ENCODE data around the gene PARS2. TPM values are rescaled to one million over a fixed set of nuclear protein-coding genes. Genes with fewer than 3 reads are reported as not detected.
A peak's percentile ranks its signal among the peaks of the same experiment; 100 is the strongest.
"Not testable (repeated sequence)": the region's sequence is repeated elsewhere in the genome, so short reads cannot be mapped to it uniquely, and the experiment has no call there.

The PARS2 gene
- total and polyA plus RNA-seq, 5 experiments from 2014 or later = 1.0 to 4.1 (median 3.2) TPM

DNA sequence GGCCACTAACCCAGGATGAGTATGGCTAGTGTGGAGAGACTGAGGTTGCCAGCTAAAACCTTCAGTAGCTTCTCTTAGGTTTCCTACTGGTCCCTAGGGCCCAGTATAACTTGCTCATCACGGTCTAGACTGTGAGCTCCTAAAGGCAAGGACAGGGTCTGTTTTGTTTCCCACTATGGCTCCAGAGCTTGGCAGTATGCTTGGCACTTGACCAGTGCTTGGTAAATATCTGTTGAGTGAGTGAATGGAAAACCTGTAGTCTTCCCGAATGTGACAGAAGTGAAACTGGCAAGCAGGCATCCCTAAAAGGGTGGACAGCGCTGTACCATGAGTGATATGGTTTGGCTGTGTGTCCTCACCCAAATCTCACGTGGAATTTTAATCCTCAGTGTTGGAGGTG lies 13.1 kb upstream of the PARS2 start:
- H3K4me1 Mint-ChIP-seq = peaks cover 0 to 7% (median 0%) of the 10 kb centered on the region in 4 donors
- H3K36me3 Mint-ChIP-seq = peaks cover 0 to 22% (median 3%) of the 10 kb centered on the region in 3 donors
- peaks cover 0 to 3% (median 0%) of the 10 kb centered on the region in 5 donors for H3K27me3 Mint-ChIP-seq
- H3K4me3 Mint-ChIP-seq = no peak overlapping the region
- H3K9me3 Mint-ChIP-seq = no peaks in the 10 kb centered on the region
- DNase-seq (no peak), ATAC-seq (no peak)
- POLR2A ChIA-PET = no interaction called here
- H3K27ac Mint-ChIP-seq = peak overlapping the region in 1 of 10 donors; percentile 19

DNA sequence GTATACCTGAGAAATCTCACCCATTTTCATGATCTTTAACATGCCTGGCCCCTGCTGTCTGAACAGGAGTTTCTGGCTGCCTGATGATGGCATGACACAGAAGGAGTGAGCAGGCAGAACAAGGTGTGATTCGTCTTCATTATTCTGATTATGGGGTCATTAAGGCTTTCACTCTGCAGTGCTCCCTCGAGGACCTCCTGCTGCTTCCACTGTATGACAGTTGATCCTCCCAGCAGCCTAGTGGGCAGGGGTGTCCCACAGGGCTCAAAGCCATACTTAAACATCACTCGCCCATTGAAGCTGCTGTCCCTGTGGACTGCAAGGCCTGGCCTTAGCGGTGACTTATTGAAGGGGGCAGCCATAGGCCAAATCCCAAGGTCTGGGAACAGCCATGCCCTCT lies 12.7 kb upstream of the PARS2 start:
- Mint-ChIP-seq H3K4me1 (peaks cover 0 to 7% (median 0%) of the 10 kb centered on the region in 4 donors), H3K9me3 (no peaks in the 10 kb centered on the region), H3K27me3 (peaks cover 0 to 3% (median 0%) of the 10 kb centered on the region in 5 donors), H3K27ac (peak overlapping the region in 1 of 10 donors; percentile 33), H3K36me3 (peaks cover 0 to 19% (median 3%) of the 10 kb centered on the region in 3 donors), H3K4me3 (no peak overlapping the region)
- POLR2A ChIA-PET = no interaction called here
- DNase-seq (no peak), ATAC-seq (no peak)

DNA sequence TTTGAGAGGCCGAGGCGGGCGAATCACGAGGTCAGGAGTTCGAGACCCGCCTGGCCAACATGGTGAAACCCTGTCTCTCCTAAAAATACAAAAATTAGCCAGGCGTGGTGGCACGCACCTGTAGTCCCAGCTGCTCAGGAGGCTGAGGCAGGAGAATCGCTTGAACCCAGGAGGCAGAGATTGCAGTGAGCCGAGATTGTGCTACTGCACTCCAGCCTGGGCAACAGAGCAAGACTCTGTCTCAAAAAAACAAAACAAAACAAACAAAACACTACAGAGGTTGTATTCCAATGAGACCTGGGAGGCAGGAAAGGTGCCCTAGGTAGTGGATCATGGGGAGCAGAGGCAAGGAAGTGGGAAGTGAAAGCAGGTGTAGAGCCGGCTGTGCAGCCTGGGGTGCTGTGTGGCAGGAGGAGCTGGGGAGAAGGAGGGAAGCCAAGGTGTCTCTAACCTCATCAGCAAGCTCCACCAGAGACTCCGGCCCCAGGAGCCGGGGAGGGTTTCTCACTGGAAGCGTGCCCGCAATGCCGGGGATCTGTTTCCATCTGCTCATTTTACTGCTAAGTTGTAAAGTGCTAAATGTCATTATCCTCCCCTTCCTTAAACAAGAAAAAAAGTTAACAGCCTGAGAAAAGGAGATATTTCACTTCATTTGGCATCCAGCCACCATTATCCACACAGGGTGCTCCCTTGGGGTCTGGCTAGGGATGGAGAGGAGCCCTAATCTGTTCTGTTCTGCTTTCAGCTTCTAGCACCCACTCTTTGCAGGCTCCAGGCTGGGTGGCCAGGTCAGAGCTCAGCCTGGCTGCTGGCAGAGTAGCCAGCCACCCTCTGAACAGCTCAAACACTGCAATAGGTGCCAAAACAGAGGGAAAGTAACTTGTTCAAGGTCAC lies 11.8 kb upstream of the PARS2 start:
- H3K27ac Mint-ChIP-seq, H3K27me3 Mint-ChIP-seq, ATAC-seq, H3K9me3 Mint-ChIP-seq, H3K4me1 Mint-ChIP-seq, H3K4me3 Mint-ChIP-seq, DNase-seq, POLR2A ChIA-PET: not testable (repeated sequence)
- peaks cover 0 to 17% (median 0%) of the 10 kb centered on the region in 3 donors for H3K36me3 Mint-ChIP-seq

DNA sequence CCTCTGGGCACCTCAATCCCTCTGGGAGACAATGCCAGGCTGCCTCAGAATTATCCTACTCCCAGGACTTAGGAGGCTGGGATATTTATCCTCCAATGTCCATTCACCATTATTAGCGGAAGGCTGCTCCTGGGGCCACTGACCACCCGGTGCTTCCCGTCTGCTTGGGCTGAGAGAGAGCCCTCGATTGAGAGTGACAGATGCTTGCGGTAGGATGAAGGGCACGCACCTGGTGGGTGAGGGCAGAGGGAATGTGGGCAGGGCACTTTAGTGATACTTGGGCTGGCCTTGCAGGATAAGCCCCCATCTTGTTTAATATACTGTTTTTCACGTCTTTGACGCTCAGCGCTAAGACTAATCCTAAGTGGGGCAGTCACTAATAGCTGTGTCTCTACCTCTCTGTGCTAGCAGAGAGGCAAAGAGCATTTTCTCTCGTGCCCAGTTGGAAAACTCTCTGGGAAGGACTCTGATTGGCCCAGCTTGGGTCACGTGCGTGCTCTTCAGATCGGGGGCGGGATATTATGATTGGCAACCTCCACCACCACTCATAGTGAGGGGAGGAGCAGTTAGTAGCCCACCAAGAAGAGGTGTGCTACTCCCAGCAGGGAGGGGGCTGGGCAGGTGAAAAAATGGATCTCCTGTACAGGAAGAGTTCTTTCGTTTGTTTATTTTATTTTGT lies 10.6 kb upstream of the PARS2 start:
- Mint-ChIP-seq H3K27me3 (peaks cover 0 to 3% (median 0%) of the 10 kb centered on the region in 5 donors), H3K4me3 (no peak overlapping the region), H3K27ac (peak overlapping the region in 1 of 10 donors; percentile 21), H3K9me3 (no peaks in the 10 kb centered on the region), H3K36me3 (peaks cover 0 to 11% (median 0%) of the 10 kb centered on the region in 3 donors), H3K4me1 (peaks cover 0 to 7% (median 0%) of the 10 kb centered on the region in 4 donors)
- DNase-seq (no peak), ATAC-seq (no peak)
- POLR2A ChIA-PET = no interaction called here

DNA sequence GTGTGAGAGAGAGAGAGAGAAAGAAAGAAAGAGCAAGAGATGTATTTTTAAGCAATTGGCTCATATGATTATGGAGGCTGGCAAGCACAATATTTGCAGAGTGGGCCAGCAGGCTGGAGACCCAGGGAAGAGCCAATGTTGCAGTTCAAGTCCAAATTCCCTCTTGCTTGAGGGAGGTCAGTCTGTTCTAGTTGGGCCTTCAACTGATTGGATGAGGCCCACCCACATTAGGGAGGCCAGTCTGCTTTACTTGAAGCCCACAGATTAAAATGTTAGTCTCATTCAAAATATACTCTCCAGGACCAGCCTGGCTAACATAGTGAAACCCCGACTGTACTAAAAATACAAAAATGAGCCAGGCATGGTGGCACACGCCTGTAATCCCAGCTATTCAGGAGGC lies 8.6 kb upstream of the PARS2 start:
- H3K9me3 Mint-ChIP-seq = no peaks in the 10 kb centered on the region

DNA sequence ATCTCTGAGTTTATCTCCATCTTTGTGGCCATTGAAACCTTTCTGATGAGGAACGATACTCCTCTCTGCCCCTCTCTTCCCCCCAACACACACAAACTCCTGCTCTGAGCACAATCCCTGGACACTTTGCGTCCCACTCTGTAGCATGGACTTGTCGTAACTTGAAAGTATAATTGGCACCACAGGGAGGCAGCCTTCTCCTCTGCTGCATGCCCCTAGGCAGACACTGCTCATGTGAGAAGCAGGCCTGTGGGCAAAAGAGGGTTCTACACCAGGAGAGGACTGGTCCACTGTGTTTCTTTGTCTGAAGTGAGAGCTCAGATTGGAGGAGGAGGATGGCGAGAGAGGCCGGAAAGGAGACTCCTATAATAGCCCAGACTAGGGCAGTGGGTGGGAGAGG lies 3.8 kb upstream of the PARS2 start:
- no peak for ATAC-seq

More for the DNA sequence above, 8.6 kb upstream of the PARS2 start:
- Mint-ChIP-seq H3K4me1 (peaks cover 0 to 3% (median 0%) of the 10 kb centered on the region in 4 donors), H3K36me3 (no peaks in the 10 kb centered on the region), H3K4me3 (no peak overlapping the region), H3K27ac (no peak overlapping the region), H3K27me3 (peaks cover 0 to 3% (median 0%) of the 10 kb centered on the region in 5 donors)
- POLR2A ChIA-PET = no interaction called here
- no peak for DNase-seq
- ATAC-seq = no peak

DNA sequence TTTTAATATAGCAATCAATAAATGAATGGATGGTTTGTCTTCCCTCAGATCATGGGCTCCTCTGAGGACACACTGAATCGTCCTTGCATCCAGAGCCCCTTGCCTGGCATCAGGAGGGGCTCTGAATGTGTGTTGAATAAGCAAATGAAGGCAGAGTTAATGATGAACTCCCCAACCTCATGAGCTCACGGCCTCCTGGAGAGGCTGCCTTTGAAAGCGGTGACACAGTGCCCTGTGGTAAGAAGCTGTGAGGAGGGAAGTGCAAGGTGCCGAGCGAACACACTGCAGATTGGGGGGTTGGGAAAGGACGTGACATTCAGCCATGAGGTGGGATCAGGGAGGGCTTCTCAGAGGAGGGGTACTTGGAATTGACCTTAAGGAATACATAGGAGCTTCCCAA lies 3.2 kb upstream of the PARS2 start:
- Mint-ChIP-seq H3K27ac (peak overlapping the region in 1 of 10 donors; percentile 33), H3K36me3 (no peaks in the 10 kb centered on the region), H3K4me3 (no peak overlapping the region), H3K27me3 (peaks cover 0 to under 1% (median 0%) of the 10 kb centered on the region in 5 donors), H3K9me3 (no peaks in the 10 kb centered on the region), H3K4me1 (peaks cover 3 to 26% (median 20%) of the 10 kb centered on the region in 4 donors)
- POLR2A ChIA-PET = no interaction called here
- no peak for DNase-seq
- no peak for ATAC-seq

More for the DNA sequence above, 3.8 kb upstream of the PARS2 start:
- peaks cover 3 to 20% (median 15%) of the 10 kb centered on the region in 4 donors for H3K4me1 Mint-ChIP-seq
- no peak overlapping the region for H3K27ac Mint-ChIP-seq
- peaks cover 0 to 3% (median 0%) of the 10 kb centered on the region in 5 donors for H3K27me3 Mint-ChIP-seq
- H3K4me3 Mint-ChIP-seq = no peak overlapping the region
- POLR2A ChIA-PET = no interaction called here
- no peaks in the 10 kb centered on the region for H3K36me3 Mint-ChIP-seq
- no peaks in the 10 kb centered on the region for H3K9me3 Mint-ChIP-seq
- no peak for DNase-seq

DNA sequence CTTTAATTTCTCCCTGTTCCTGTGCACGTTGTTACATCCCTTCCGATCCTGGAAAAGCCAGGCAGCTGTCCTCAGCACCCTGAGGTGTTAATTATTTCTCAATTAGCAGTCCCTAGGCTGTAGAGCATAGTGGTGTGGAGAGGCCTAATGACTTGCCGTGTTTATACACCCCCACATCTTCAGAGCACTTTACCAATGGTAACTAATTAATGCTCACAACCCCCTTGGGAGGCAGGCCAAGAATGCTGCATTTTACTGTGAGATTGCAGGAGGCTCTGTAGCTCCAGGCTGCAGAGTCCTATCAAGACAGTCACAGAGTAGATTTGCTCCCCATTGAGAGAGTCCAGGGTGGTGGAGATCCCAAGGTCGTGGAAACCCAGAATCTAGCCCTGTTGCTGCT lies 2.4 kb upstream of the PARS2 start:
- POLR2A ChIA-PET = no interaction called here
- DNase-seq (no peak), ATAC-seq (no peak)
- H3K9me3 Mint-ChIP-seq = no peaks in the 10 kb centered on the region
- peaks cover 5 to 26% (median 20%) of the 10 kb centered on the region in 4 donors for H3K4me1 Mint-ChIP-seq
- no peak overlapping the region for H3K27ac Mint-ChIP-seq
- H3K36me3 Mint-ChIP-seq = no peaks in the 10 kb centered on the region
- no peaks in the 10 kb centered on the region for H3K27me3 Mint-ChIP-seq
- H3K4me3 Mint-ChIP-seq = peak overlapping the region in 1 of 10 donors; percentile 30

DNA sequence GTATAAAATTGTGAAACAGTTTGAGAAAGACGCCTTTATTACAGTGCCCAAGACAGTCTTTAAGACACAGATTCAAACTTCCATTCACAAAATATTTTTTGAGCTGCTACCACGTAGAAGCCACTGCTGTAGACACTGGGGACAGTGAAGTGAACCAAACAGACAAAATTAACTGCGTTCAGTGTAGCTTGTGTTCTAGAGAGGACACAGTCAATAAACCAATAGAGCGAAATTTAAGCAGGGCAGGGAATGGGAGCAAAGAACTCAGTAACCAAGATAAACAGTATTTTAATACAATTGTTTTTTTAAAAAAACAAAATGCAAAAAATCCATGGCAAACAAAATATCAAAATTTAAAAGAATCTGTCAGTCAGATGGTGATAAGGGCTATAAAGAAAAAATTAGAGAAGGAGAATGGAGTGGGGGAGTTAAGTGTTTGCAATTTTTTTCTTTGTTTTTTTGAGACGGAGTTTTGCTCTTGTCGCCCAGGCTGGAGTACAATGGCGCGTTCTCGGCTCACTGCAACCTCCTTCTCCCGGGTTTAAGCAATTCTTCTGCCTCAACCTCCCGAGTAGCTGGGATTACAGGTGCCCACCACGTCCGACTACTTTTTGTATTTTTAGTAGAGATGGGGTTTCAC lies 719 bp upstream of the PARS2 start:
- H3K36me3 Mint-ChIP-seq = no peaks in the 10 kb centered on the region
- peak; percentile 33 to 35 for ATAC-seq
- POLR2A ChIA-PET = no interaction called here
- no peaks in the 10 kb centered on the region for H3K27me3 Mint-ChIP-seq
- DNase-seq = no peak
- H3K4me3 Mint-ChIP-seq = peak overlapping the region; percentile 90 to 99 (median 96)
- peaks cover 14 to 35% (median 29%) of the 10 kb centered on the region in 4 donors for H3K4me1 Mint-ChIP-seq
- H3K27ac Mint-ChIP-seq = peak overlapping the region; percentile 84 to 98 (median 94)
- no peaks in the 10 kb centered on the region for H3K9me3 Mint-ChIP-seq

DNA sequence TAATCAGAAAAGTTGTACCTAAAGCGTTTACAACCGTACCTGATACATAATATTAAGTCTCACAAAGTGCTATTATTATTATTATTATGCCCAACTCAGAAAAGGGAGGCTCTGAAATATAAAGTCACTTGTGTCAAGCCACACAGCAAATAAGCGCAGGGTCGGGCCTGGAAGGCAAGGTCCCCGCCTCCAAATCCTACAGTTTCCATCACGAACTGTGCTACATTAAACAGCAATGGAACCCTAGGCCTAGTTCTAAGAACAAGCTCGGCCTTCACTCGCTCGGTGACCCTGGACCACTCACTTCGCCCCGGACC lies 549 bp downstream of the PARS2 start:
- no peak for ATAC-seq
- POLR2A ChIA-PET = interaction anchor here (2.2 kb wide), 1 partner anchor 48 kb away, joined by 7 read pairs; the partner anchor contains the start of gene TTC4

DNA sequence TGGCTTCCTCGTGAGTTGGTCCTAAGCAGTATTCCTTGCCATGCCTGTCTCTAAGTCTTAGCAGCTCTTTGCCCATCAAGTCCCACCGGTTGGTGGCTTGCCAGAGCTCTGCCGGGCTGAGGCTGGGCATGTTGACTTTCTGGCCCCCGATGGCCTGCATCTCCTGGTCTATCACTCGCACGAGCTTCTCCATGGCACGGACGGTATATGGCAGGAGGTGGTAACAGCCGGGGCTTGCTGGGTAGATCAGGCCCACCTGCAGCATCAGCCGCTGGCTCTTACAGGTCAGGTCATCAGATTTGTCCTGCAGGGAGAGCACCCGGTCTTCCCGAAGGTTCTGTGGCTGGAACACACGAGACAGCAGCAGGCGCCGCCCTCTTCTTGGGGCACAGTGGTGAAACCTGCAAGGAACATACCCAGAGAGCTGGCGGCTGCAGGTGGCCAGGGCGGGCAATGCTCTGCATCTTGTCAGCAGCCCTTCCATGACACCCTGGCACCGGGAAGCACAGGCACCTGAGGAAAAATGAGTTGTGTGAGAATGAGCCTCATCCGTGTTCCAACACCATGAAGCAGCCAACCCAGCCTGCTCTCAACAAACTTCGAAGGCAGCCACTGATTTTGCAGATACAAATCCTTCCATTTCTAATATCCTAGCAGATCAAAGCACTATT lies 5.5 kb downstream of the PARS2 start:
- ATAC-seq = no peak
- POLR2A ChIA-PET = no interaction called here
- Mint-ChIP-seq H3K4me1 (peaks cover 12 to 28% (median 20%) of the 10 kb centered on the region in 4 donors), H3K9me3 (no peaks in the 10 kb centered on the region), H3K4me3 (no peak overlapping the region), H3K27me3 (no peaks in the 10 kb centered on the region), H3K36me3 (peaks cover 0 to 28% (median 4%) of the 10 kb centered on the region in 3 donors), H3K27ac (no peak overlapping the region)
- no peak for DNase-seq

More for the DNA sequence above, 549 bp downstream of the PARS2 start:
- H3K4me1 Mint-ChIP-seq = peaks cover 15 to 40% (median 30%) of the 10 kb centered on the region in 4 donors
- peak overlapping the region; percentile 90 to 99 (median 96) for H3K4me3 Mint-ChIP-seq
- peaks cover 0 to 2% (median 2%) of the 10 kb centered on the region in 3 donors for H3K36me3 Mint-ChIP-seq
- H3K27ac Mint-ChIP-seq = peak overlapping the region; percentile 37 to 98 (median 94)
- H3K27me3 Mint-ChIP-seq = no peaks in the 10 kb centered on the region
- peak in 2 of 10 donors; percentile 4 to 8 for DNase-seq
- H3K9me3 Mint-ChIP-seq = no peaks in the 10 kb centered on the region

DNA sequence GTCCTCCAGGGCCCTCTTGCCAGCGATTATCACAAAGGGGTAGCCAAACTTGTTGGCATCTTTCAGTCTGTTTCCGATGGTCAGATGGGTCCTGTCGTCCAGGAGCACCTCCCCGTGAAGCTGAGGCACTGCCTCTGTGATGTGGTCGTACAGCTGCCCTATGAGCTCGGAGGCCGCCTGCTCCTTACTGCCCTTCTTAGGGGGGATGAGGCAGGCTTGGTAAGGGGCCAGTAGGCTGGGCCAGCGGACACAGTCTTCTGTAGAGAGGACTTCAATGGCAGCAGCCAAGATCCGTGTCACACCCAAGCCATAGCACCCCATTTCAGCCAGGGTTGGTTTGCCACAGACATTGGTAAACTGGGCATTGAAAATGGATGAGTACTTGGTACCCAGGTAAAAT lies 6.5 kb downstream of the PARS2 start:
- H3K27me3 Mint-ChIP-seq = no peaks in the 10 kb centered on the region
- no peak for DNase-seq
- POLR2A ChIA-PET = no interaction called here
- H3K27ac Mint-ChIP-seq = no peak overlapping the region
- no peaks in the 10 kb centered on the region for H3K9me3 Mint-ChIP-seq
- H3K4me3 Mint-ChIP-seq = no peak overlapping the region
- peaks cover 9 to 20% (median 13%) of the 10 kb centered on the region in 4 donors for H3K4me1 Mint-ChIP-seq
- no peak for ATAC-seq
- peaks cover 0 to 28% (median 4%) of the 10 kb centered on the region in 3 donors for H3K36me3 Mint-ChIP-seq
